ENCODE data around the gene ENO2.

DNA sequence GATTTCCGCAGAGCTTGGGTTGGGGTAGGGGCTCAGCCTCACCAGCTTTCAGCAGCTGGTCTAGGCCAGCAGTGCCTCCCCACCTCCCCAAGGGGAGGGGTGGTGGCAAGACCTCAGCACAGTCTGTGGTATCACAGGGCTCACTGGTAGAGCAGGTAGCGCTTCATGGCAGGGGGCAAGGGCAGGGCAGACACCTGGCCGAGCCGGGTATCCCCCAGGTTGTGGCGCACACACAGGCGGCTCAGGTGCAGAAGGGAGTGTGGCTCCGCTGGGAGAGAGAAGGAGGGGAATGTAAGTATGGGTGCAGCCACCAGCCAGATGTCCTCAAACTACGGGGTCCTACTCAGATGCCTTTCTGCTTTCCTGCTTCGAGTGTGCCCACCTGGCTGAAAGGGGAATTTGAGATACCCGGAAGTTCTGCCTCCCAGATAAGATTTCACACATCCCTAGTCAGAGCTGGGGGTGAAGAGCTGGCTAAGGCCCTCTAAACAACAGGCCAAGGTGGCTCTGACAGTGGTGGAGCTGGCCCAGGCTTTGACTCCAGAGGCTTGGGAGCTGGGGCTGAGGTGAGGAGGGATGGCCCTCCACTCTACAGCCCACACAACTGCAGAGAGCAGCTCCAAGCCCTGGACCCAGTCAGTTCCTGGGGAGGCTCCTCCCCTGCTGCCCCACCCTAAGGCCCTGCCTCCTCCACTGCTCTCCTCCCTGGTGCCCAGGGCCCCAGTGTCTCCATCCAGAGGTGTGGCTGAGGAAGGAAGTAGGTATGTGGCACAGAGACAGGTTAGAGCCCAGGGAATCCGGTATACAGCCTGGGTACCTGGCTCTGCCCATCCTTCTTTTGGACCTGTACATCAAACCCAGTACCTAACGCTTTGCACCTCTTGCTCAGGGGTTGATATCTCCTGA lies 43.1 kb upstream of the ENO2 start:
- TF ChIP-seq, protein P1, sequence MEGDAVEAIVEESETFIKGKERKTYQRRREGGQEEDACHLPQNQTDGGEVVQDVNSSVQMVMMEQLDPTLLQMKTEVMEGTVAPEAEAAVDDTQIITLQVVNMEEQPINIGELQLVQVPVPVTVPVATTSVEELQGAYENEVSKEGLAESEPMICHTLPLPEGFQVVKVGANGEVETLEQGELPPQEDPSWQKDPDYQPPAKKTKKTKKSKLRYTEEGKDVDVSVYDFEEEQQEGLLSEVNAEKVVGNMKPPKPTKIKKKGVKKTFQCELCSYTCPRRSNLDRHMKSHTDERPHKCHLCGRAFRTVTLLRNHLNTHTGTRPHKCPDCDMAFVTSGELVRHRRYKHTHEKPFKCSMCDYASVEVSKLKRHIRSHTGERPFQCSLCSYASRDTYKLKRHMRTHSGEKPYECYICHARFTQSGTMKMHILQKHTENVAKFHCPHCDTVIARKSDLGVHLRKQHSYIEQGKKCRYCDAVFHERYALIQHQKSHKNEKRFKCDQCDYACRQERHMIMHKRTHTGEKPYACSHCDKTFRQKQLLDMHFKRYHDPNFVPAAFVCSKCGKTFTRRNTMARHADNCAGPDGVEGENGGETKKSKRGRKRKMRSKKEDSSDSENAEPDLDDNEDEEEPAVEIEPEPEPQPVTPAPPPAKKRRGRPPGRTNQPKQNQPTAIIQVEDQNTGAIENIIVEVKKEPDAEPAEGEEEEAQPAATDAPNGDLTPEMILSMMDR (IDR thresholded peaks at IDR 0.05; ENCODE audit: low read length): no peak
- TF ChIP-seq EZH2 (IDR thresholded peaks at IDR 0.05; ENCODE audit: borderline replicate concordance, low read length): no peak
